LNCaP clone FGC (cell line): ENCODE results near the gene TMEM250.

Experiments used
- DNase-seq: peaks from one replicate; pipeline ENCODE4 v3.0.0-alpha.2; 2011; ENCODE audit warnings: low read depth
- H3K4me3 ChIP-seq: 2 replicates; pipeline ENCODE4 v1.5.1; 2011; ENCODE audit warnings: mild to moderate bottlenecking, low read depth, low read length, control low read depth
- TF ChIP-seq, protein P1 (sequence below): IDR thresholded peaks from 2 replicates; pipeline ENCODE4 v1.5.1; 2012; ENCODE audit warnings: mild to moderate bottlenecking; ENCODE audit not compliant: control insufficient read depth, insufficient read depth; ENCODE audit errors: extremely low read depth

The TMEM250 gene

GRCh38 chr9:136156209-136157120 is 37.8 kb upstream of the TMEM250 start:
- H3K4me3 ChIP-seq, result no peak overlapping the region
- TF ChIP-seq, protein P1, sequence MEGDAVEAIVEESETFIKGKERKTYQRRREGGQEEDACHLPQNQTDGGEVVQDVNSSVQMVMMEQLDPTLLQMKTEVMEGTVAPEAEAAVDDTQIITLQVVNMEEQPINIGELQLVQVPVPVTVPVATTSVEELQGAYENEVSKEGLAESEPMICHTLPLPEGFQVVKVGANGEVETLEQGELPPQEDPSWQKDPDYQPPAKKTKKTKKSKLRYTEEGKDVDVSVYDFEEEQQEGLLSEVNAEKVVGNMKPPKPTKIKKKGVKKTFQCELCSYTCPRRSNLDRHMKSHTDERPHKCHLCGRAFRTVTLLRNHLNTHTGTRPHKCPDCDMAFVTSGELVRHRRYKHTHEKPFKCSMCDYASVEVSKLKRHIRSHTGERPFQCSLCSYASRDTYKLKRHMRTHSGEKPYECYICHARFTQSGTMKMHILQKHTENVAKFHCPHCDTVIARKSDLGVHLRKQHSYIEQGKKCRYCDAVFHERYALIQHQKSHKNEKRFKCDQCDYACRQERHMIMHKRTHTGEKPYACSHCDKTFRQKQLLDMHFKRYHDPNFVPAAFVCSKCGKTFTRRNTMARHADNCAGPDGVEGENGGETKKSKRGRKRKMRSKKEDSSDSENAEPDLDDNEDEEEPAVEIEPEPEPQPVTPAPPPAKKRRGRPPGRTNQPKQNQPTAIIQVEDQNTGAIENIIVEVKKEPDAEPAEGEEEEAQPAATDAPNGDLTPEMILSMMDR, result no peak
- no peak for DNase-seq

DNA sequence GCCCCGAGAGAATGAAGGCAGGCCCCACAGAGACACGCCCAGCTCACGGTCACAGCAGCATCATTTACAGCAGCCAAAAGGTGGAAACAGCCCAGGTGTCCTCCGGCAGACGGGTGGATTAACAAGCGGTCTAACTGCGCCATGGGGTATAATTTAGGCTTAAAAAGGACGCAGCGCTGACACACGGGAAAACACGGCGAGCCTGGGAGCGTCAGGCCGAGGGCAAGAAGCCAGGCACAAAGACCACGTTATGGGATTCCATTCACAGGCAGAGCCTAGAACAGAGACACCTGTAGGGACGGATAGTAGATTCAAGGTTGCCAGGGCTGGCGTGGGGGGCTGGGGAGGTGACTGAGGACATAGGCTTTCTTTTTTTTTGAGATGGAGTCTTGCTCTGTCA is 36.9 kb upstream of the TMEM250 start:
- no peak overlapping the region for H3K4me3 ChIP-seq
- TF ChIP-seq, protein P1, result no peak
- no peak for DNase-seq

DNA sequence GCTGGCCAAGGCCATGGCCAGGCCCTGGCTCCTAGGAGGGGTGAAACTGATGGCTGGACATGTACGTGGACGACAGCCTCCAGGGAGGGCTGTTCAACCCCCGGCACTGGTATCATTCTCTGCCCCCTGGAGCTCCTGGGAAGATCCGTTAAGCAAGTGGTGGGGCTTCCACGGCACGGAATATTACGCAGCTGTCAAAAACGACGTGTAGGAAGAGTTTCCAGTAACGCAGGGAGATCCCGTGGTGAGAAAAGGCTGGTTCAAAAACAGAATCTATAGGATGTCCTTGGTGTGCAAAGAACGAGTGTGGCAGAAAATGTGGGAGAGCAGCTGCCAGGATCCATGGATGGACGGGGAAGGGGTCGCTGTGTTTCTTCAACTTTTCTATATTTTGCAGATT is 36.3 kb upstream of the TMEM250 start:
- H3K4me3 ChIP-seq, result no peak overlapping the region
- TF ChIP-seq, protein P1, result no peak
- DNase-seq, result no peak

- no peak overlapping the region for H3K4me3 ChIP-seq
- DNase-seq, result no peak
- TF ChIP-seq, protein P1, result no peak
These were observed 34.8 kb upstream of the TMEM250 start for GRCh38 chr9:136153381-136154065.

DNA sequence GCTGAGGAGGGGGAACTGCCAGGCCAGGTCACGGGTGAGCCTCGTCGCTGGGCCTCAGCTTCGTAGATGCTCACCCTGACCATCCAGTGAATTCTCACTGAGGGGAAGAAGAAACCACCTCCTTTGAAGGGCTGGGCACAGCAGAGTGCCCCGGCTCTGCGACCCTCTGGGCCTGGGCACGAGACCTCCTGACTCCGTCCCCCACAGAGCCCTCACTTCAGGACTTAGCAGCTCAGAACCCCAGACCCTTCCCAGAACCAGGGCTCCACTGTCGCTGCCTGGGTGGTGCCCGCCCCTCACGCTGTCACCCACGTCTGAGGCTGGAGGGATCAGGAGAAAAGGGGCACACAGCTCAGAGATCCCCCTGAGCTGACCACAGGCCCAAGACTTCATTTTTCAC is 34.3 kb upstream of the TMEM250 start:
- TF ChIP-seq, protein P1, result no peak

DNA sequence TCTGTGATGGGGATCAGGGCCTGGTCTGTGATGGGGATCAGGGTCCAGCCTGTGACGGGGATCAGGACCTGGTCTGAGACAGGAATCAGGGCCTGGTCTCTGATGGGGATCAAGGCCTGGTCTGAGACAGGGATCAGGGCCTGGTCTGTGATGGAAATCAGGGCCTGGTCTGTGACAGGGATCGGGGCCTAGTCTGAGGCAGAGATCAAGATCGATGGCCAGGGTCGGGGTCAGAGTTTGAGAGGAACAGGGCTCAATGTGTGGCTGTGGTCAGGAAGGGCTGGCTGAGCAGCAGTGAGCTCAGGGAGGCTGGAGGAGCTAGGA is 33.8 kb upstream of the TMEM250 start:
- DNase-seq, result no peak
- TF ChIP-seq, protein P1, result no peak
- no peak overlapping the region for H3K4me3 ChIP-seq

More for the DNA sequence above, 34.3 kb upstream of the TMEM250 start:
- no peak for DNase-seq
- H3K4me3 ChIP-seq, result no peak overlapping the region
